ENCODE data around the gene ZBTB46. TPM values are rescaled to one million over a fixed set of nuclear protein-coding genes. Genes with fewer than 3 reads are reported as not detected.

ZBTB46 gene
- total RNA-seq, 2 donors from 2014 or later, result 6.8 to 11.9 TPM

- intact Hi-C loops (cut with DNase I), result no loop called here
- peak; percentile 64 for DNase-seq (ENCODE audit: low spot score)
Observed at GRCh38 chr20:63704749-63705117, 126.3 kb downstream of the ZBTB46 start.

GRCh38 chr20:63703976-63704748 lies 126.9 kb downstream of the ZBTB46 start:
- DNase-seq (ENCODE audit: low spot score), result peak; percentile 67

GRCh38 chr20:63703471-63703975 lies 127.5 kb downstream of the ZBTB46 start:
- intact Hi-C loops (cut with DNase I), result no loop called here
- peak; percentile 79 for DNase-seq (ENCODE audit: low spot score)

More at GRCh38 chr20:63703976-63704748, 126.9 kb downstream of the ZBTB46 start:
- intact Hi-C loops (cut with DNase I), result no loop called here

- intact Hi-C loops (cut with DNase I), result no loop called here
- DNase-seq (ENCODE audit: low spot score), result peak; percentile 64
Observed at GRCh38 chr20:63702751-63703470, 128.2 kb downstream of the ZBTB46 start.

- DNase-seq (ENCODE audit: low spot score), result peak; percentile 78
- intact Hi-C loops (cut with DNase I), result no loop called here
Observed at GRCh38 chr20:63702036-63702665, 128.9 kb downstream of the ZBTB46 start.

GRCh38 chr20:63701329-63702035 lies 129.6 kb downstream of the ZBTB46 start:
- peak; percentile 78 for DNase-seq (ENCODE audit: low spot score)
- intact Hi-C loops (cut with DNase I), result no loop called here

- DNase-seq (ENCODE audit: low spot score), result no peak
- intact Hi-C loops (cut with DNase I), result no loop called here
Observed at GRCh38 chr20:63701051-63701328, 130.1 kb downstream of the ZBTB46 start.

- DNase-seq (ENCODE audit: low spot score), result peak; percentile 80
- intact Hi-C loops (cut with DNase I), result no loop called here
Observed at GRCh38 chr20:63700199-63701050, 130.6 kb downstream of the ZBTB46 start.

GRCh38 chr20:63699466-63700198 lies 131.4 kb downstream of the ZBTB46 start:
- DNase-seq (ENCODE audit: low spot score), result peak; percentile 83
- intact Hi-C loops (cut with DNase I), result no loop called here

GRCh38 chr20:63698739-63699465 lies 132.2 kb downstream of the ZBTB46 start:
- intact Hi-C loops (cut with DNase I), result no loop called here
- DNase-seq (ENCODE audit: low spot score), result peak; percentile 94

GRCh38 chr20:63697868-63698545 lies 133.1 kb downstream of the ZBTB46 start:
- intact Hi-C loops (cut with DNase I), result no loop called here
- peak; percentile 74 for DNase-seq (ENCODE audit: low spot score)

GRCh38 chr20:63697357-63697867 lies 133.7 kb downstream of the ZBTB46 start:
- DNase-seq (ENCODE audit: low spot score), result peak; percentile 77
- intact Hi-C loops (cut with DNase I), result no loop called here

GRCh38 chr20:63696628-63697356 lies 134.3 kb downstream of the ZBTB46 start, which contains the start of gene TNFRSF6B:
Gene TNFRSF6B (plus strand): TSS chr20:63696652. CDS start chr20:63696768, 116 bp downstream.
- intact Hi-C loops (cut with DNase I), result no loop called here
- DNase-seq (ENCODE audit: low spot score), result peak; percentile 83

GRCh38 chr20:63696306-63696627 lies 134.8 kb downstream of the ZBTB46 start:
- DNase-seq (ENCODE audit: low spot score), result no peak
- intact Hi-C loops (cut with DNase I), result no loop called here

GRCh38 chr20:63695424-63696305 lies 135.4 kb downstream of the ZBTB46 start:
- peak; percentile 82 for DNase-seq (ENCODE audit: low spot score)
- intact Hi-C loops (cut with DNase I), result no loop called here

Measured in posterior vena cava (tissue), 2 donors.